Endothelial cell of umbilical vein (primary cell): ENCODE data around the gene PASK. TPM values are rescaled to one million over a fixed set of nuclear protein-coding genes. Genes with fewer than 3 reads are reported as not detected.

Experiments
- BruUV-seq: library from RNA; stranded (reverse); fragments of 400-500 nt; replicated peaks from 2 replicates; lab custom pipeline; 2021; lab: Mats Ljungman, UMichigan
- CTCF ChIA-PET: fragments of 300-600, 350-600 bp; sonication (Branson Sonifier 250); formaldehyde crosslinking; loops from one replicate; lab custom pipeline; 2021; ENCODE audit warnings: antibody characterized with exemption, inconsistent platforms; lab: Charles Lee
- POLR2A ChIA-PET: fragments of 300-600, 350-600 bp; sonication (Branson Sonifier 250); formaldehyde crosslinking; loops from one replicate; lab custom pipeline; 2021; ENCODE audit warnings: antibody characterized with exemption, inconsistent platforms; lab: Charles Lee
- DNase-seq: peaks from one replicate; pipeline ENCODE4 v3.0.0-alpha.2; 2011; ENCODE audit warnings: low read depth, low spot score
- FAIRE-seq: peaks from 2 replicates; lab custom pipeline; 2011; peaks lifted over from hg19 to GRCh38; lab: Jason Lieb, UNC
- H2AFZ ChIP-seq: 2 replicates; pipeline ENCODE4 v1.6.0; 2012; ENCODE audit warnings: low read depth, low read length, control low read depth, inconsistent platforms
- H3K27ac ChIP-seq: 2 replicates; pipeline ENCODE4 v1.5.1; 2011; ENCODE audit warnings: low read depth, mild to moderate bottlenecking, control low read depth, low read length, moderate library complexity; ENCODE audit not compliant: insufficient read depth
- H3K27me3 ChIP-seq, 2 experiments: 2 replicates each; pipeline versions ENCODE4 v1.6.0 to v1.6.1; 2011; ENCODE audit warnings: low read length in 2 of 2, mixed read lengths in 1 of 2; ENCODE audit not compliant: control insufficient read depth in 2 of 2, insufficient read depth in 2 of 2
- H3K36me3 ChIP-seq, 2 experiments: 2 replicates in 1 of 2; 3 replicates in 1 of 2; pipeline ENCODE4 v1.5.1; 2011; ENCODE audit warnings: low read length in 2 of 2, mild to moderate bottlenecking in 1 of 2, moderate library complexity in 1 of 2; ENCODE audit not compliant: control insufficient read depth in 2 of 2, insufficient read depth in 2 of 2; ENCODE audit errors: extremely low read depth in 1 of 2
- H3K4me1 ChIP-seq: 3 replicates; pipeline ENCODE4 v1.5.1; 2011; ENCODE audit warnings: mild to moderate bottlenecking, low read length; ENCODE audit not compliant: control insufficient read depth, insufficient read depth; ENCODE audit errors: extremely low read depth
- H3K4me2 ChIP-seq: 2 replicates; pipeline ENCODE4 v1.6.1; 2011; ENCODE audit warnings: low read length, control low read depth, mixed read lengths; ENCODE audit not compliant: insufficient read depth
- H3K4me3 ChIP-seq, 3 experiments: fragments of 200-600 bp in 1 of 3; sonication (generic), shearing (Covaris generic) in 1 of 3; replicated peaks in 1 of 3; 2 replicates each; pipeline ENCODE4 v1.5.1; 2011 to 2016; ENCODE audit warnings: control low read depth in 3 of 3, low read length in 3 of 3, mild to moderate bottlenecking in 2 of 3, inconsistent platforms in 1 of 3, low read depth in 1 of 3, moderate library complexity in 1 of 3; ENCODE audit not compliant: insufficient read depth in 1 of 3
- H3K79me2 ChIP-seq: 2 replicates; pipeline ENCODE4 v1.6.0; 2012; ENCODE audit warnings: low read length, inconsistent platforms; ENCODE audit not compliant: control insufficient read depth, insufficient read depth
- H3K9ac ChIP-seq: replicated peaks from 2 replicates; pipeline ENCODE3; 2011; ENCODE audit warnings: low read length, control low read depth; ENCODE audit not compliant: insufficient read depth; ENCODE audit errors: extremely low read depth
- H3K9me1 ChIP-seq: replicated peaks from 3 replicates; pipeline ENCODE4 v1.6.0; 2011; ENCODE audit warnings: mild to moderate bottlenecking, low read length; ENCODE audit not compliant: control insufficient read depth, insufficient read depth; ENCODE audit errors: extremely low read depth
- H3K9me3 ChIP-seq: replicated peaks from 2 replicates; pipeline ENCODE4 v1.5.1; 2012; ENCODE audit warnings: low read length, inconsistent platforms; ENCODE audit not compliant: control insufficient read depth, insufficient read depth
- H4K20me1 ChIP-seq: replicated peaks from 2 replicates; pipeline ENCODE3; 2011; ENCODE audit warnings: mild to moderate bottlenecking, low read length; ENCODE audit not compliant: control insufficient read depth, insufficient read depth; ENCODE audit errors: extremely low read depth
- JUN ChIP-seq: IDR thresholded peaks from 2 replicates; pipeline ENCODE4 v1.6.1; 2011; ENCODE audit warnings: borderline replicate concordance, low read depth; ENCODE audit not compliant: insufficient read length, insufficient read depth
- MYC ChIP-seq: IDR thresholded peaks from one replicate; pipeline ENCODE4 v1.6.1; 2011; ENCODE audit warnings: mild to moderate bottlenecking, low read depth, low read length
- dilution Hi-C: fragments of 300-500 bp; cut with MboI; formaldehyde crosslinking; loops from one replicate; pipeline ENCODE4 v1.15.0; 2019; ENCODE audit warnings: low sequenced_read_pairs; ENCODE audit not compliant: extremely low pct_ligation_motif_present
- intact Hi-C: fragments of 100-400 bp; cut with micrococcal nuclease; formaldehyde crosslinking; loops from one replicate; pipeline ENCODE4 v1.10.0; 2022
- polyA plus RNA-seq, 4 experiments: library from polyadenylated mRNA; depleted of rRNA in 3 of 4; stranded (reverse) in 3 of 4; unstranded in 1 of 4; fragments of >200 nt; gene quantifications; 2 replicates each; pipeline versions ENCODE4 v1.2.1 to v1.2.3, GENCODE V29; 2011 to 2012; ENCODE audit warnings: missing spikeins in 1 of 4
- total RNA-seq: library from RNA; stranded (reverse); gene quantifications from 2 replicates; pipeline ENCODE4 v1.2.3, GENCODE V29; 2021
- TF ChIP-seq, protein P1 (sequence below): IDR thresholded peaks from 2 replicates; pipeline ENCODE4 v1.6.1; 2011; ENCODE audit not compliant: insufficient read depth, insufficient read length
- TF ChIP-seq, protein P2 (sequence below), 2 donors: IDR thresholded peaks; 1 replicate in 1 of 2; 2 replicates in 1 of 2; pipeline ENCODE4 v1.5.1; 2011; ENCODE audit warnings: low read length in 2 of 2, mild to moderate bottlenecking in 2 of 2, moderate library complexity in 2 of 2, control low read depth in 1 of 2, inconsistent platforms in 1 of 2, low read depth in 1 of 2; ENCODE audit not compliant: insufficient read depth in 1 of 2; ENCODE audit errors: extremely low read depth in 1 of 2

PASK gene
- total and polyA plus RNA-seq, 2 donors (not counting 3 experiments of a cell fraction or from before 2014, with no cell fraction given) = 5.7 to 17.3 TPM

GRCh38 chr2:241088791-241089732, 60.2 kb downstream of the PASK start:
- Histone ChIP-seq H3K4me1 (peaks cover 5% of the 10 kb centered on the region), H4K20me1 (no peaks in the 10 kb centered on the region), H3K79me2 (no peaks in the 10 kb centered on the region), H3K36me3 (peaks cover 9 to 17% of the 10 kb centered on the region in 2 experiments), H3K4me2 (no peak overlapping the region), H3K9me1 (no peaks in the 10 kb centered on the region), H3K27me3 (no peaks in the 10 kb centered on the region), H2AFZ (no peak overlapping the region), H3K9me3 (no peaks in the 10 kb centered on the region), H3K4me3 (no peak overlapping the region), H3K27ac (no peak overlapping the region), H3K9ac (no peak overlapping the region)
- FAIRE-seq (peak; percentile 43), DNase-seq (no peak)
- dilution Hi-C loops = no loop called here
- ChIA-PET CTCF (interaction anchor here (0.9 to 3.7 kb wide), 2 partner anchors 11 to 27 kb away, joined by 3 to 28 read pairs; no protein-coding TSS in a partner anchor), POLR2A (no interaction called here)
- intact Hi-C loops = no loop called here
- TF ChIP-seq, protein P1, sequence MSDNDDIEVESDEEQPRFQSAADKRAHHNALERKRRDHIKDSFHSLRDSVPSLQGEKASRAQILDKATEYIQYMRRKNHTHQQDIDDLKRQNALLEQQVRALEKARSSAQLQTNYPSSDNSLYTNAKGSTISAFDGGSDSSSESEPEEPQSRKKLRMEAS = no peak
- TF ChIP-seq JUN (no peak), MYC (no peak)
- TF ChIP-seq, protein P2, sequence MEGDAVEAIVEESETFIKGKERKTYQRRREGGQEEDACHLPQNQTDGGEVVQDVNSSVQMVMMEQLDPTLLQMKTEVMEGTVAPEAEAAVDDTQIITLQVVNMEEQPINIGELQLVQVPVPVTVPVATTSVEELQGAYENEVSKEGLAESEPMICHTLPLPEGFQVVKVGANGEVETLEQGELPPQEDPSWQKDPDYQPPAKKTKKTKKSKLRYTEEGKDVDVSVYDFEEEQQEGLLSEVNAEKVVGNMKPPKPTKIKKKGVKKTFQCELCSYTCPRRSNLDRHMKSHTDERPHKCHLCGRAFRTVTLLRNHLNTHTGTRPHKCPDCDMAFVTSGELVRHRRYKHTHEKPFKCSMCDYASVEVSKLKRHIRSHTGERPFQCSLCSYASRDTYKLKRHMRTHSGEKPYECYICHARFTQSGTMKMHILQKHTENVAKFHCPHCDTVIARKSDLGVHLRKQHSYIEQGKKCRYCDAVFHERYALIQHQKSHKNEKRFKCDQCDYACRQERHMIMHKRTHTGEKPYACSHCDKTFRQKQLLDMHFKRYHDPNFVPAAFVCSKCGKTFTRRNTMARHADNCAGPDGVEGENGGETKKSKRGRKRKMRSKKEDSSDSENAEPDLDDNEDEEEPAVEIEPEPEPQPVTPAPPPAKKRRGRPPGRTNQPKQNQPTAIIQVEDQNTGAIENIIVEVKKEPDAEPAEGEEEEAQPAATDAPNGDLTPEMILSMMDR (IDR thresholded peaks at IDR 0.05; ENCODE audit: extremely low read depth in 1 of 2, insufficient read depth in 1 of 2, low read depth in 1 of 2, low read length in 2 of 2) = no peak
- BruUV-seq = no TSS peak
